Measurements from ENCODE around the gene MNAT1. TPM values are rescaled to one million over a fixed set of nuclear protein-coding genes. Genes with fewer than 3 reads are reported as not detected.

The MNAT1 gene
- total RNA-seq, 1 donor from 2014 or later: 54.1 TPM

DNA sequence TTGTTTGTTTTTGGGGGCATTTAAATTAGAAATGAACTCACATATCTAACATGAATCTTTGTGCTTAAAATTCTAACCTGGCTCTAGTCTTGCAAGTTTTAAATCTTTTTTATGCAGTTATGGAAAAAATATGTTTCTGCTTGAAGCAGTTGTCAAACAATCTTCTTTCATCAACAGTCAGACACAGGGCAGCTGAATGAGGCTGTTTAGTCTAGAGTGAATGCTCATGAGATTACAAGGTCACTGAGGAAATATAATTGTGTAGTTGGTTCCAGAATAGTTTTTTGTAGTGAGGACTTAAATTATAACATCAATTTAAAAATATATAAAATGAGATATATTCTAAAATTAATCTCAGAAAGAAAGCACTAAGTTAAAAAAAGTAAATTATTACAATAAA lies 169.8 kb downstream of the MNAT1 start:
- Mint-ChIP-seq H3K27ac (no peak overlapping the region), H3K9me3 (ENCODE audit: low read depth) (no peaks in the 10 kb centered on the region), H3K4me3 (ENCODE audit: low read depth) (no peak overlapping the region), H3K27me3 (no peaks in the 10 kb centered on the region), H3K36me3 (ENCODE audit: insufficient read depth) (peaks cover 7% of the 10 kb centered on the region), H3K4me1 (ENCODE audit: low read depth) (peaks cover 2% of the 10 kb centered on the region)
- no peak for DNase-seq (ENCODE audit: low spot score, unreplicated experiment)
- TF ChIP-seq, protein P1, sequence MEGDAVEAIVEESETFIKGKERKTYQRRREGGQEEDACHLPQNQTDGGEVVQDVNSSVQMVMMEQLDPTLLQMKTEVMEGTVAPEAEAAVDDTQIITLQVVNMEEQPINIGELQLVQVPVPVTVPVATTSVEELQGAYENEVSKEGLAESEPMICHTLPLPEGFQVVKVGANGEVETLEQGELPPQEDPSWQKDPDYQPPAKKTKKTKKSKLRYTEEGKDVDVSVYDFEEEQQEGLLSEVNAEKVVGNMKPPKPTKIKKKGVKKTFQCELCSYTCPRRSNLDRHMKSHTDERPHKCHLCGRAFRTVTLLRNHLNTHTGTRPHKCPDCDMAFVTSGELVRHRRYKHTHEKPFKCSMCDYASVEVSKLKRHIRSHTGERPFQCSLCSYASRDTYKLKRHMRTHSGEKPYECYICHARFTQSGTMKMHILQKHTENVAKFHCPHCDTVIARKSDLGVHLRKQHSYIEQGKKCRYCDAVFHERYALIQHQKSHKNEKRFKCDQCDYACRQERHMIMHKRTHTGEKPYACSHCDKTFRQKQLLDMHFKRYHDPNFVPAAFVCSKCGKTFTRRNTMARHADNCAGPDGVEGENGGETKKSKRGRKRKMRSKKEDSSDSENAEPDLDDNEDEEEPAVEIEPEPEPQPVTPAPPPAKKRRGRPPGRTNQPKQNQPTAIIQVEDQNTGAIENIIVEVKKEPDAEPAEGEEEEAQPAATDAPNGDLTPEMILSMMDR (IDR thresholded peaks at IDR 0.05; ENCODE audit: unreplicated experiment): no peak

DNA sequence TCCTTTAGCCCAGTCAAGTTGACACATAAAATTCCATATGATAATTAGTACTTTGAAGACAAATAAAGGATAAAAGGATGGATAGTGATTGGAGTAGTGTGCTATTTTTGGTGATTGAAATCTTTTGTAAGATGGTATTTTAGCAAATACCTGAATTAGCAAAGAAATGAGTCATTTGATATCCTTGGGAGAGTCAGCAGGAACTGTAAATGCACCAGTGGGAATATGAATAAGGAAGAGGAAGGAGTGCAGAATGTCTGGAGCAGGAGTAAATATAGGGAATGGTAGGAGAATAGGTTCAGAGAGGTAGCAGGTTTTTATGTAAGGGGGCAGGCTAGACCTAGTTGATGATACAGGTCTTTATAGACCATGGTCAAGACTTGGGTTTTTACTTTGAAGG lies 171.4 kb downstream of the MNAT1 start:
- H3K27me3 Mint-ChIP-seq: no peaks in the 10 kb centered on the region
- H3K9me3 Mint-ChIP-seq (ENCODE audit: low read depth): no peaks in the 10 kb centered on the region
- no peaks in the 10 kb centered on the region for H3K4me1 Mint-ChIP-seq (ENCODE audit: low read depth)
- peaks cover 10% of the 10 kb centered on the region for H3K36me3 Mint-ChIP-seq (ENCODE audit: insufficient read depth)
- TF ChIP-seq, protein P1 (IDR thresholded peaks at IDR 0.05; ENCODE audit: unreplicated experiment): no peak
- no peak overlapping the region for H3K4me3 Mint-ChIP-seq (ENCODE audit: low read depth)
- no peak for DNase-seq (ENCODE audit: low spot score, unreplicated experiment)
- no peak overlapping the region for H3K27ac Mint-ChIP-seq

DNA sequence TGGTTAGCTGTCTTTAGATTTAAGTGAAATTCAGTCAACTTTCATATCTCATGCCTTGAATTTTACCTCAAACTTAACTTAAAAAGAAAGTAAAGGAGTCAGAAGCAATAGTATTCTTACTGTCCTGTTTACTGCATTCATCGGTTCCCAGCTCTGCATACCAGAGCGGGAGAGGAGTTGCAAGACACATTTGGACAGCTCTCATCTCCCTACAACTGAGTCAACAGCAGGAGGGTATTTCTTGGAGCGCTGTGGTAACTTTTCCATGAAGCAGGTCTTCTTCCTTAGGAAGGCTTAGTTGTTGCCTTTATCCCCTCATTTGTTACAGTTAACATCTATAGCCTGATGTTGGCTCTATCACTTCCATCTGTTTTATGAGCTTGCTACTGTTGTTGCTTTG lies 181.2 kb downstream of the MNAT1 start:
- DNase-seq (ENCODE audit: low spot score, unreplicated experiment): no peak
- H3K27ac Mint-ChIP-seq: no peak overlapping the region
- no peak overlapping the region for H3K4me3 Mint-ChIP-seq (ENCODE audit: low read depth)
- no peaks in the 10 kb centered on the region for H3K27me3 Mint-ChIP-seq
- TF ChIP-seq, protein P1 (IDR thresholded peaks at IDR 0.05; ENCODE audit: unreplicated experiment): no peak
- H3K4me1 Mint-ChIP-seq (ENCODE audit: low read depth): no peaks in the 10 kb centered on the region
- H3K9me3 Mint-ChIP-seq (ENCODE audit: low read depth): peaks cover 16% of the 10 kb centered on the region
- peaks cover 13% of the 10 kb centered on the region for H3K36me3 Mint-ChIP-seq (ENCODE audit: insufficient read depth)

DNA sequence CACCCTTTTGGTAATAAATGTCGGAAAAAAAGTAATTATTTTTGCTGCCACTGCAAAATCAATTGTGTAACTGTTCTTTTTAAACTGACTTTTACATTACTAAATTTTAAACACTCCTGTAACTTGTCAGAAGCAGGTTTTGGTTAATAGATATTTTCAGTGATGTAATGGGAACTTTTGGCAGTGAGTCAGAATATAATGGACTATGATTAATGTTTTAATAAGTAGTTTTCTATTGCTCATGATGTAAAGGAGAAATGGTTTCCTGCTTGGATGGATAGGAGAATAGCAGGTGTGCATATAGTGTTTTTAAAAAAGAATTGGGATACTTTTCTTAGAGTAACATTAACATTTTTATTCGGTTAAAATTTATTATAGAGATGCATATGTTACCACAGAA lies 187.5 kb downstream of the MNAT1 start:
- Mint-ChIP-seq H3K4me1 (ENCODE audit: low read depth) (no peaks in the 10 kb centered on the region), H3K9me3 (ENCODE audit: low read depth) (no peaks in the 10 kb centered on the region), H3K4me3 (ENCODE audit: low read depth) (no peak overlapping the region), H3K27me3 (no peaks in the 10 kb centered on the region), H3K36me3 (ENCODE audit: insufficient read depth) (peaks cover 1% of the 10 kb centered on the region), H3K27ac (no peak overlapping the region)
- TF ChIP-seq, protein P1 (IDR thresholded peaks at IDR 0.05; ENCODE audit: unreplicated experiment): no peak
- no peak for DNase-seq (ENCODE audit: low spot score, unreplicated experiment)

DNA sequence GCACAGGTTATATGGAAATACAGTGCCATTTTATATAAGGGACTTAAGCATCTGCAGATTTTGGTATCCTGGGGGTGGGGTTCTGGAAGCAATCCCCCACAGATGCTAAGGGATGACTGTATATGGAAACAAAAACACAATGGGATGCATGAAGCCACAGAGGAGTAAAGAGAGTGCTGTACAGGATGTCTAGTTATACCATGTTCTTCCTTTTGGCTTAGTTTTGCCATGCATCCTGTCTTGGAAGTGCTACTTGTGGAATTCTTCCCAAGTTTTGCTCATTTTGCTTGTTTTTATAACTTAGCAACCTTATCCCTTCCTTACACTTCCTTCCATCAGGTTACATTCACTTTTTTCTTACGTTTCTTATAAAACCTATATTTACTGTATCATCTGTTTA lies 190.7 kb downstream of the MNAT1 start:
- Mint-ChIP-seq H3K36me3 (ENCODE audit: insufficient read depth) (no peaks in the 10 kb centered on the region), H3K4me3 (ENCODE audit: low read depth) (no peak overlapping the region), H3K9me3 (ENCODE audit: low read depth) (no peaks in the 10 kb centered on the region), H3K27ac (no peak overlapping the region), H3K4me1 (ENCODE audit: low read depth) (no peaks in the 10 kb centered on the region), H3K27me3 (no peaks in the 10 kb centered on the region)
- TF ChIP-seq, protein P1 (IDR thresholded peaks at IDR 0.05; ENCODE audit: unreplicated experiment): no peak
- no peak for DNase-seq (ENCODE audit: low spot score, unreplicated experiment)

Measured in progenitor cell of endocrine pancreas (in vitro differentiated cells).